ENCODE data around the gene ABCB1. TPM values are rescaled to one million over a fixed set of nuclear protein-coding genes. Genes with fewer than 3 reads are reported as not detected.

ABCB1 gene
- total RNA-seq, 1 donor from 2014 or later = 3.0 TPM

DNA sequence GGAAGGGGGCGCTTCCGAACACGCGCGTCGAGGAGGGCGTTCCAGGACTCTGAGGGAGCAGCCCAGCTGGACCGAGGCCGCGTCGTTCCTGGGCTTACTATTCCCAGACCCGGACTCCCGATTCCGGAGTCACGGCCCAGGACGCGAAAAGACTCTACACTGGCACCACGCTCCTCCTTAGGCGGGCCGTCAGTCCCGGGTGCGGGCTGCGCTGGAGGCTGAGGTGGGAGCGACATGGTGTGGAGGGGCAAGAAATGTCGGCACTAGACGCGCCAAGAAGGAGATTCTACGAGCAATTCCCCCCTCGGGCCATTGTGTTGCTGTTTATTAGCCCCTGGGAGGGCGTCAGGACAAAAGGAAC lies 26.9 kb upstream of the ABCB1 start:
- H3K4me3 ChIP-seq (ENCODE audit: low read depth, low read length) = peak overlapping the region; percentile 42
- no peak for DNase-seq (ENCODE audit: low read depth)
- peaks cover 3% of the 10 kb centered on the region for H3K27me3 ChIP-seq (ENCODE audit: control insufficient read depth, insufficient read depth, low read length)
- H3K36me3 ChIP-seq (ENCODE audit: control insufficient read depth, insufficient read depth, low read length) = no peaks in the 10 kb centered on the region
- TF ChIP-seq, protein P1, sequence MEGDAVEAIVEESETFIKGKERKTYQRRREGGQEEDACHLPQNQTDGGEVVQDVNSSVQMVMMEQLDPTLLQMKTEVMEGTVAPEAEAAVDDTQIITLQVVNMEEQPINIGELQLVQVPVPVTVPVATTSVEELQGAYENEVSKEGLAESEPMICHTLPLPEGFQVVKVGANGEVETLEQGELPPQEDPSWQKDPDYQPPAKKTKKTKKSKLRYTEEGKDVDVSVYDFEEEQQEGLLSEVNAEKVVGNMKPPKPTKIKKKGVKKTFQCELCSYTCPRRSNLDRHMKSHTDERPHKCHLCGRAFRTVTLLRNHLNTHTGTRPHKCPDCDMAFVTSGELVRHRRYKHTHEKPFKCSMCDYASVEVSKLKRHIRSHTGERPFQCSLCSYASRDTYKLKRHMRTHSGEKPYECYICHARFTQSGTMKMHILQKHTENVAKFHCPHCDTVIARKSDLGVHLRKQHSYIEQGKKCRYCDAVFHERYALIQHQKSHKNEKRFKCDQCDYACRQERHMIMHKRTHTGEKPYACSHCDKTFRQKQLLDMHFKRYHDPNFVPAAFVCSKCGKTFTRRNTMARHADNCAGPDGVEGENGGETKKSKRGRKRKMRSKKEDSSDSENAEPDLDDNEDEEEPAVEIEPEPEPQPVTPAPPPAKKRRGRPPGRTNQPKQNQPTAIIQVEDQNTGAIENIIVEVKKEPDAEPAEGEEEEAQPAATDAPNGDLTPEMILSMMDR (IDR thresholded peaks at IDR 0.05; ENCODE audit: insufficient read depth, low read length, poor library complexity, severe bottlenecking) = no peak

DNA sequence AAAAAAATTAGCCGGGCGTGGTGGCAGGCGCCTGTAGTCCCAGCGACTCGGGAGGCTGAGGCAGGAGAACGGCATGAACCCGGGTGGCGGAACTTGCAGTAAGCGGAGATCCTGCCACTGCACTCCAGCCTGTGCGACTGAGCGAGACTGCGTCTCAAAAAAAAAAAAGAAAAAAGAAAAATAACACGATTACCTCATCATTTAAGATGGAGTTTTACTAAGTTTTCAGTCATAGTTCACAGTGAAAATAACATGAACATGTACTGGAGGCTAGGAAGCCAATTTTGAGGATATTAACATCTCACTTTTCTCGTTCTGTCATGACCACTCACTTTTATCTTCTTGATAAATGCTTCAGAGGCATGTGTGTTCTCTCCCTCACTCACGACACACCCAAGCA lies 24.4 kb upstream of the ABCB1 start:
- no peak for DNase-seq (ENCODE audit: low read depth)
- H3K36me3 ChIP-seq (ENCODE audit: control insufficient read depth, insufficient read depth, low read length) = no peaks in the 10 kb centered on the region
- H3K27me3 ChIP-seq (ENCODE audit: control insufficient read depth, insufficient read depth, low read length) = peaks cover 3% of the 10 kb centered on the region
- no peak overlapping the region for H3K4me3 ChIP-seq (ENCODE audit: low read depth, low read length)
- TF ChIP-seq, protein P1 (IDR thresholded peaks at IDR 0.05; ENCODE audit: insufficient read depth, low read length, poor library complexity, severe bottlenecking) = no peak

DNA sequence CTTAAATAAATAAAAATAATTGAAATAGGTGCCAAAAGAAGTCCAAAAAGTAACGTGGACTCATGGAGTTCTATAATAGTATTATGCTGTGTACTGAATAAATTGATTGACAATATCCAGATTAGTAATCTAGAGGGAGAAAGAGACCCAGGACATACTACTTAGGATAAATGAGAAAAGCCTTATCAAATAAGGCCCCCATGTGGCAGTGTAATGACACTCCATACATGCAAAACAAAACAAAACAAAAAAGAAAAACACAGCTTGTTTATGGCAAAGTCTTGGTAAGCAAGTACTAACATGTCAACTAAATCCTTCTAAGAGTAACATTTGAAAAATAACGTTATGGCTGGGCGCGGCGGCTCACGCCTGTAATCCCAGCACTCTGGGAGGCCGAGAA lies 23.9 kb upstream of the ABCB1 start:
- H3K27me3 ChIP-seq (ENCODE audit: control insufficient read depth, insufficient read depth, low read length) = peaks cover 3% of the 10 kb centered on the region
- TF ChIP-seq, protein P1 (IDR thresholded peaks at IDR 0.05; ENCODE audit: insufficient read depth, low read length, poor library complexity, severe bottlenecking) = peak; percentile 28
- no peak for DNase-seq (ENCODE audit: low read depth)

DNA sequence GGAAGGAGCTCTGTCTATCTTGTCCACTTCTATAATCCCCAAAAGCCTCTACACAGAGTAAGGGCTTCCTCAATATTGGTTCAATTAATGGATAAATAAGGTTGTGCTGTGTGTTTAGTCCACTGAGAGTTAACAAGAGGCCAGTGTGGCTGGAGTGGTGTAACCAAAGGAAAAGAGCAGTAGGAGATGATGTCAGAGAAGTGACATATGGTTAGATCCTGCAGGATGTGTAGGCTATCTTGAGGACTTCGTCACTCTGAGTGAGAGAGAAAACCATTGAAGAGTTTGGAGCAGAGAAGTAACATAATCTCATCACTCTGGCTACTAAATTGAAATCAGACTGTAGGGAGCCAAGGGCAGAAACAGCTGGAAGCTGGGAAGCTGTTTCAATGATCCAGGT lies 14.5 kb upstream of the ABCB1 start:
- TF ChIP-seq, protein P1 (IDR thresholded peaks at IDR 0.05; ENCODE audit: insufficient read depth, low read length, poor library complexity, severe bottlenecking) = no peak
- DNase-seq (ENCODE audit: low read depth) = no peak
- no peak overlapping the region for H3K4me3 ChIP-seq (ENCODE audit: low read depth, low read length)
- no peaks in the 10 kb centered on the region for H3K27me3 ChIP-seq (ENCODE audit: control insufficient read depth, insufficient read depth, low read length)
- no peaks in the 10 kb centered on the region for H3K36me3 ChIP-seq (ENCODE audit: control insufficient read depth, insufficient read depth, low read length)

More for the DNA sequence above, 23.9 kb upstream of the ABCB1 start:
- no peaks in the 10 kb centered on the region for H3K36me3 ChIP-seq (ENCODE audit: control insufficient read depth, insufficient read depth, low read length)
- H3K4me3 ChIP-seq (ENCODE audit: low read depth, low read length) = no peak overlapping the region

DNA sequence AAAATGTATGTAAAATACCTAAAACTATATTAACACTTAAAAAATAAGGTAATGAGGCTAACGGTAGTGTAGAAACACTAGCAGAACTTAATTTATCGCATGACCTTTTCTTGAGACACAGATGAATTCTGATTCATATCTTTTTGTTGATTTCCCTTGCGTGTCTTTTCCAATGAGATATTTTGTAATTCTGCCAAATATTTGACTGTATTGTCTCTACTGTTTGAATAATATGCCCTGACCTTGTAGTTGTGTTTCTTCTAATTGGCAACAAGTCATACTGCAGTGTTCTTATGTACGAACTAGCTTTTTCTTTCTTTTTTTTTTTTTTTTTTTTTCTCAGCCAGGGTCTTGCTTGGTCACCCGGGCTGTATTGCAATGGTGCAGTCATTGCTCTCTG lies 9.2 kb upstream of the ABCB1 start:
- TF ChIP-seq, protein P1 (IDR thresholded peaks at IDR 0.05; ENCODE audit: insufficient read depth, low read length, poor library complexity, severe bottlenecking) = no peak
- Histone ChIP-seq H3K27me3 (ENCODE audit: control insufficient read depth, insufficient read depth, low read length) (no peaks in the 10 kb centered on the region), H3K36me3 (ENCODE audit: control insufficient read depth, insufficient read depth, low read length) (no peaks in the 10 kb centered on the region), H3K4me3 (ENCODE audit: low read depth, low read length) (no peak overlapping the region)
- DNase-seq (ENCODE audit: low read depth) = no peak

DNA sequence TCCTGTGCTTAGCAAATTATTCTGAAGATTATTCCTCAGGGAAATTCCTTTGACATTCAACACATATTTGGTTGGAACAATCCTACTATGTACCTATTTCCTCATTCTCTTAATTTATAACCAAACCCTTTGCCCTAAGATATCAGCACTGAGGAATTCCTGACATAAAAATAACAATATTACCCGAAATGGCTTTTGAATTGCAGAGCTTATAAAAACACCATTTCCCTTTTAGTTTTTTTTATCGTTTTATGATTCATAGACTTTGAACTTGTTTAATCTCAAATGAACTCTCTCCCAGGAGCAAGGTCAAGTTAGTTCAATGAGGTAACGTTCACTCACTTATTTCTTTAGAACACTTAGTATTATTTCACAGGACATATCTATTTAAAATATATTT lies 7.7 kb upstream of the ABCB1 start:
- H3K27me3 ChIP-seq (ENCODE audit: control insufficient read depth, insufficient read depth, low read length) = no peaks in the 10 kb centered on the region
- no peak overlapping the region for H3K4me3 ChIP-seq (ENCODE audit: low read depth, low read length)
- TF ChIP-seq, protein P1 (IDR thresholded peaks at IDR 0.05; ENCODE audit: insufficient read depth, low read length, poor library complexity, severe bottlenecking) = no peak
- no peaks in the 10 kb centered on the region for H3K36me3 ChIP-seq (ENCODE audit: control insufficient read depth, insufficient read depth, low read length)
- no peak for DNase-seq (ENCODE audit: low read depth)
